Measurements from ENCODE around the gene TENM3.

Gene TENM3

GRCh38 chr4:182575225-182575624 is 332.0 kb downstream of the TENM3 start:
- no peak for DNase-seq (ENCODE audit: low spot score)
- TF ChIP-seq CTCF (conservative IDR thresholded peaks at IDR 0.05; ENCODE audit: low read depth) = no peak
- POLR2A ChIA-PET (ENCODE audit: low non-redundant PET) = no interaction called here
- CTCF ChIA-PET = no interaction called here
- H3K27ac ChIP-seq = no peak overlapping the region

- TF ChIP-seq CTCF (conservative IDR thresholded peaks at IDR 0.05; ENCODE audit: low read depth) = no peak
- no peak overlapping the region for H3K27ac ChIP-seq
- ChIA-PET POLR2A (ENCODE audit: low non-redundant PET) (no interaction called here), CTCF (no interaction called here)
- DNase-seq (ENCODE audit: low spot score) = no peak
Observed at GRCh38 chr4:182576601-182577289, 333.5 kb downstream of the TENM3 start.

- ChIA-PET POLR2A (ENCODE audit: low non-redundant PET) (no interaction called here), CTCF (no interaction called here)
- DNase-seq (ENCODE audit: low spot score) = no peak
- no peak overlapping the region for H3K27ac ChIP-seq
- no peak for TF ChIP-seq CTCF (conservative IDR thresholded peaks at IDR 0.05; ENCODE audit: low read depth)
Observed at GRCh38 chr4:182577411-182577810, 334.2 kb downstream of the TENM3 start.

GRCh38 chr4:182578402-182578801 is 335.2 kb downstream of the TENM3 start:
- H3K27ac ChIP-seq = no peak overlapping the region
- peak; percentile 67 for DNase-seq (ENCODE audit: low spot score)
- TF ChIP-seq CTCF (conservative IDR thresholded peaks at IDR 0.05; ENCODE audit: low read depth) = no peak
- ChIA-PET CTCF (no interaction called here), POLR2A (ENCODE audit: low non-redundant PET) (interaction anchor here (0.7 kb wide), 1 partner anchor 24 kb away, joined by 3 read pairs; no protein-coding TSS in a partner anchor)

GRCh38 chr4:182582245-182582644 is 339.0 kb downstream of the TENM3 start:
- CTCF ChIA-PET = no interaction called here
- no peak for TF ChIP-seq CTCF (conservative IDR thresholded peaks at IDR 0.05; ENCODE audit: low read depth)

GRCh38 chr4:182583703-182584415 is 340.7 kb downstream of the TENM3 start:
- DNase-seq (ENCODE audit: low spot score) = no peak
- H3K27ac ChIP-seq = no peak overlapping the region
- ChIA-PET POLR2A (ENCODE audit: low non-redundant PET) (no interaction called here), CTCF (no interaction called here)
- TF ChIP-seq CTCF (conservative IDR thresholded peaks at IDR 0.05; ENCODE audit: low read depth) = no peak

More at GRCh38 chr4:182582245-182582644, 339.0 kb downstream of the TENM3 start:
- H3K27ac ChIP-seq = no peak overlapping the region
- peak; percentile 16 for DNase-seq (ENCODE audit: low spot score)
- POLR2A ChIA-PET (ENCODE audit: low non-redundant PET) = no interaction called here

All from RWPE1 (cell line).